HG02840 (cell line): ENCODE data around the gene DNAJC13.
"Not testable (repeated sequence)": the region's sequence is repeated elsewhere in the genome, so short reads cannot be mapped to it uniquely, and the experiment has no call there.

Experiments used
- ATAC-seq: cut with Tn5 transposase; IDR thresholded peaks from one replicate; pipeline ENCODE4 v1.9.1; 2021; ENCODE audit warnings: mild to moderate bottlenecking, moderate library complexity, moderate number of reproducible peaks; ENCODE audit not compliant: unreplicated experiment, low FRiP score

The DNAJC13 gene

DNA sequence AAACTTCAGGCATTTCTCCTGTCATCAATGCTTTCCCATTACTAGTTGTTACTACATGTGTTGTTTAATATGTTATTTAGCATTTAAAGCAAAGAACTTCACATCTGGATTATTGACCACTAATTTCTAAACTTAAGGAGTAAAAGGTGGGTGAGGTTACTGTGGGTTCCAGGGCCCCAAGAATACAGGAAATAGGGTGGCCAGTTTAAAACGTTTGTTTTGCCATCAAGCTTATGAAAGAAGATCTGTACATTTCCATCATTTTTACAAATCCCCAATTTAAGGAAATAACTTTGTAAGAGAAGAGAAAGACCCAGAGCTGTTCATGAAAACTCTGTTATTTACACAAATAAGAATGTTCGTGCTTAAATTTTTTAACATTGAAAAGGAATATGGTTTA, 125.3 kb downstream of the DNAJC13 start:
- no peak for ATAC-seq

DNA sequence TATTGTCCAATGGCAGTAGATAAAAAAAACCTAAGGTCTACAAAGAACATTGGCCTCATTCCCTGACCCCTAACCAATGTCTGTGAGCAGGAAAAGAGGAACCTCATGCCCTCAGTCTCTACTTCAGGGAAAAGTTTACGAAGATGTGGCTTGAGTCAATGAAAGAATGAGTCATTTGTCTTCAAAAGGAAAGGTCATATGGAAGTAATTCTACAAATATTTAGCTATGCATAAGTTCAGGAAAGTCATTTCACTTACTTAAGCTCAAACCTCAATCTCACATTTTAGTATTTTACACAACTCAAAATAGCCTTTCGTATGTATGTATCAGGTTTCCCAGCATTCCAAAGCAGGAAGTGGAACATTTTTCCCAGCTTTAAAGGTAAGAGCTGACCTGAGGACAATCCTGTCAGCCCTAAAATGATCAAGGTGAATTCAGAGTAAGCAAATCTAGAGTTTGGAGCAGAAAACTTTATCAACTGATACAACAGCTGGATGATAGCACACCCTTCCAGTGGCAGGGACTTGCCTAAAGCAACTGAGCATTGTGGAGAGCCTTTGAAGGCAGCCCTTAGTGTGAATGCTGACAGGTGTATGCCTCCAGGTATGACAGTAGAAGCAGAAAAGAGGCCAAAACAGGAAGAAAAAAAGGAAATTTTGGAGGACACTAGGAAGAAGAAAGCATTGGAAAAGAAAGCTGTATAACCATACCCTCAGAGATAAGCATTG, 125.9 kb downstream of the DNAJC13 start:
- ATAC-seq: no peak

DNA sequence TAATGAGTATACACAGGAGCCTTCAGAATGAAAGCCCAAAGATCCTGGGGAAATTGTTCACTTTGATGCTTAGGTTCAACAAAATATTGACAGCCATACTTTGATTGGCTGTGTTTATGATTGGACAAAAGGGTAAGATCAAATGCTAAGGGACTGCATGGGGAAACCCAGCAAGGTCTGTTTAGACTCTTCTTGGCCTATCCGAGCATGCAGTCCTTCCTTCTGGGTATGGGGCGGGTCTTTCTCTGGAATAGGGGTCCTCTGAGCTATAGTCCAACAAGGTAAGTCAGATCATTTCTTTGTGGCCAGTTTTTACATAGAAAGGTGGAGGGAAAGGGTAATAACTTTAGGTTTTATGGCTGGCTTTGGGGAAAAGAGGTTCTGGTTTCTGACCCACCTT, 126.8 kb downstream of the DNAJC13 start:
- no peak for ATAC-seq

GRCh38 chr3:132545471-132545870, 128.2 kb downstream of the DNAJC13 start:
- no peak for ATAC-seq

DNA sequence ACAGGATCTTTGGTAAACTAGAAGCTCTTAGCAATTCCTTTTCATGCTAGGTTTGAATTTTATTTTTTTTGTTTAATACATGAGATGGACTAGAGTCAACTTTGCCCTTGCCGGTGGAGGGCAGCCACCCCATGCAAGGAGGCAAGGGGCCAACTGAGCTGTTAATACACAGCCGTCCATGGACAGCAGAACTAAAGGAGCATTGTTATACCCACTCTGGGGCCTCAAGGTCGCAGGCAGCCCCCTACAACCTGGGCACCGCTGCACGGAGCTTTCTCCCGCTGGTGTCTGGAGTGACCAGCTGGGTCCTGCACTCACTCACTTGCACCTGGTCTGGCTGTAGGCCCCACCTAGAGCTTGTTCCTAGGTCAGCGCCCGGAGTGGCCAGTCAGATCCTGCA, 131.9 kb downstream of the DNAJC13 start:
- no peak for ATAC-seq

GRCh38 chr3:132549890-132550578, 132.7 kb downstream of the DNAJC13 start:
- ATAC-seq: peak; percentile 72

DNA sequence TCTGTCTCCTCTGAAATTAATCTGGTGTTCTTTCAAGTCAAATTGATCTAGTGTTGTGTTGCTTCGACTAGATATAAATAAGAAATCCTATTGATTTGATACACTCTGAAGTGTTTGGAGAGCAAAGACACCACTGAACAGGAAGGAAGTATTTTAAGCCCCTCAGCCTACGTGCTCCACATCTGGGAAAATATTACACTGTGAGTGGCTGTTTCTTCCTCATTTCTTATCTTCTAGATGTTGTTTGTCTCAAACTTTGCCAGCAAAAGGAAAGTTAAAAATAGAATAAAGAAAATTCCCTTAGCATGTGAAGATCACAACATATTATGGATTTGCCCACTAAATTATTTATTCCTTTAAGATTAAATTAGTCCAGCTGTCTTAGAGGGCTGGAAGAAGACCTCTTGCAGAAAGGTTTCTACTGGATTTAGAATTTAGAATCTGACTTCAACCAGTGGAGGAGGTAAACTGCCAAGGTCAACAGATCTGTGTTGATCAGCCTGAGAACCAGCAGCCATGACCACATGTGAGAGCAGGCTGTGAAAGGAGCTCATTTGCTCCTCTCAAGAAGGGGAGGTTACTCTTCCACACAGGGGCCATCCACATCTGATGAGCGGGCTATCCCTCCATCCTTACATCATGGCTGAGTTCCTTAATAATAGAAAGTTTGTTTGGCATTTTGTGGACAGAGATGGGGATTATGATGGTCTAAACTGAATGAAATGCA, 133.4 kb downstream of the DNAJC13 start:
- no peak for ATAC-seq

GRCh38 chr3:132553826-132554225, 136.5 kb downstream of the DNAJC13 start:
- no peak for ATAC-seq

DNA sequence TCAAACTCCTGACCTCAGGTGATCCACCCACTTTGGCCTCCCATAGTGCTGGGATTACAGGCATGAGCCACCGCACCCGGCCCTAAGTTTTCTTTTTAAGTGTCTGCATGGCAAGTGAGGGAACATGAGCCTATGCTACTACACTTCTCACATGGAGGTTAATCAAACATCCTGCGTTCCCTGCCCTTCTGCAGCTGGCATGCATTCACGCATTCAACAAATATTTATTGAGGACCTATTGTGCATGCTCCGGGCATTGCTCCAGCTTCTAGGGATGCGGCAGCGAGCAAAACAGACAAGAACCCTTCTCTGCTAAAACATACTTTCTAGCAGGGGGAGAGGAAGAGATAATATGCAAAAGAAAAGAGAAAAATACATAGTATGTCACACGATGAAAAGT, 137.1 kb downstream of the DNAJC13 start:
- ATAC-seq: no peak

- no peak for ATAC-seq
Measured at GRCh38 chr3:132555306-132556035, 138.2 kb downstream of the DNAJC13 start.

DNA sequence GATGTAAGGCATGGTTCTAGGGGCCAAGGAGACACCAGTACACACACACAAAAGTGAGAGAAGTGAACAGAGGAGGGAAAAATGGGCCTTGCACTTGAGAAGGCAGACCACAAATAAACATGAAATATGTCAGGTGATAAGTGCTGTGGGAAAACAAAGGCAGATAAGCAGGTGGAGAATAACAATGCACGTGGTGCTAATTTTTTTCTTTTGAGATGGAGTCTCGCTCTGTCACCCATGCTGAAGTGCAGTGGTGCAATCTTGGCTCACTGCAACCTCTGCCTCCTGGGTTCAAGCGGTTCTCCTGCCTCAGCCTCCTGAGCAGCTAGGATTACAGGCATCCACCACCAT, 138.7 kb downstream of the DNAJC13 start:
- not testable (repeated sequence) for ATAC-seq

DNA sequence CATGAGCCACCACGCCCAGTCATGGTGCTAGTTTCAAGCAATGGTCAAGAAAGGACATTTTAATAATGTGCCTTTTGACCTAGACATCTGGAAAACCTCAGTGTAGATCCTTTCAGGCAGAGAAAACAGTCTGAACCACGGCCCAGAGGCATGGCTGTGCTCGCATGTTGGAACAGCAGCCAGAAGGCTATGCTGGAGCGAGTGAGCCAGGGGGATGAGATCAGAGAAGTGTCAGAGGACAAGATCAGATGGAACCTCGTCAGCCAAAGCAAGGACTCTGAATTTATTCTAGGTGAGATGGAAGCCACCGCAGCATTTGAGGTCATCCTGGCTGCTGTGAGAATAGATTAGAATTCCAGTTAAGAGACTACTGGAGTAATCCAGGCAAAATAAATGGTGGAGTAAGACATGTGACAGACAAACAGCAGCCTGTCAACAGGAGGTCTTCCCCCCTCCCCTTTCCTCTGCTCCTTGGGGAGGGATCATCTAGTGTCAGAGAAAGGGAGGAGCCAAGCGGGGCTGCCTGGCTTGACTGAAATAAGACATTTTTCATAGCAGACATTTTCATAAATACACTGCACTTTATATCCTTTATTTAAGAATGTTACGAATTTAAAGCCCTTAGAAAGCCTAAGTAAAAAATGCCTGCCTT, 139.3 kb downstream of the DNAJC13 start:
- ATAC-seq: no peak

DNA sequence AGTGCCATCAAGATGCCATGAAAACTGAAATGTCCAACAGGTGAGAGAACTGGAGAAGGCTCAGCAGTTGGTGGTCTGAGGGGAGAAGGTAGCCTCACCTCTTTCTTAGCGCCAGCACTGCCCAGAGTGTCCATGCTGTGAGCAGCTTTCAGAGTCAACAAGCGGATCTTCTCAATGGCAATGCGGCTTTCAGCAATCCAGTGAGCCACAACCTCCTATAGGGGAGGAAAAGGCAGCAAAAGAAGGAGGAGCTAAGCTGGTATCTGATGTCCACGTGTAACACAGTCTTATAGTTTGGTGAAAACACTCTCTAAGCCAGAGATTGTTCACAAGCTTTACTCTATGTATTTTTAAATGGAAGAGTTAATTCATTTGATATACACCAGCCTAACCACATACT, 143.7 kb downstream of the DNAJC13 start:
- no peak for ATAC-seq

- ATAC-seq: no peak
Measured at GRCh38 chr3:132563420-132564069, 146.2 kb downstream of the DNAJC13 start.

DNA sequence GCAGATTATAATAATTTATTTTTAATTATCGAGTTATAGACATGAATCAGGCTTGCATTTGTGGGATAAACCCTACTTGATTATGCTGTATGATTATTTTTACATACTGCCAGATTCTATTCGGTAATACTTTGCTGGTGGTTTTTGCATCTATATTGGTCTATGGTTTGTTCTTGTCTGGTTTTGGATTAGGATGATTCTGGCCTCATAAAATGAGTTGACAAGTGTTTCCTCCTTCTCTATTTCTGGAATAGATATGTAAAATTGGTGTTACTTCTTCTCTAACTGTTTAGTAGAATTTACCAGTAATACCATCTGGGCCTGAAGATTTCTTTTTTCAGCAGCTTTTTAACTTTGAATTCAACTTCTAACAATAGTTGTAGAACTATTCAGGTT, 146.8 kb downstream of the DNAJC13 start:
- no peak for ATAC-seq

DNA sequence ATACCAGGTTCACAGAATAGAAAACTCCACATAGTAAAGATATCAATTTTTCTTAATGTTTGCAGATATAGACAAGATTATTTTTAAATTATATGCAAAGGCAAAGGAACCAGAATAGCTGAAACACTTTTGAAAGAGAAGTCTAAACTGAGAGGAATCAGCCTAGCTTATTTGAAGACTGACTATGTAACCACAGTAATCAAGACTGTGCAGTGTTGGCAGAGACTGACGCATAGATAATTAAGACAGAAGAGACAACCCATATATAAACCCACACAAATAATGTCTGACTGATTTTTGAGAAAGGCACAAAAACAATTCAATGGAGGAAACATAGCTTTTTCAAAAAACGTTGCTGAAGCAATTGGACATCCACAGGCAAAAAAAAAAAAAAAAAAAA, 151.1 kb downstream of the DNAJC13 start:
- no peak for ATAC-seq

- no peak for ATAC-seq
Measured at GRCh38 chr3:132569153-132569552, 151.9 kb downstream of the DNAJC13 start.

DNA sequence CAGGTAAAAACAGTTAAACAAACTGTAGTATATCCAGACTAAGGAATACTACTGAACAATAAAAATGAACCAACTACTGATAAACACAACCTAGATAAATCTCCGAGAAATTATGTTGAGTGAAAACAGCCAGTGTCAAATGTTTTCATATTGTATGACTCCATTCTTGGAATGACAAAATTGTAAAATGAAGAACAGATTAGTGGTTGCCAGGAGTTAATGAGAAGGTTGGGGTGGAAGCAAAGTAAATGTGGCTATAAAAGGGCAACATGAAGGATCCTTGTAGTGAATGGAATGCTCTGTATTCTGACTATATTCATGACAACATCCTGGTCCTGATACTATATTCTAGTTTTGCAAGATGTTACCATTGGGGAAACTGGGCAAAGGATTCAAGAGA, 152.3 kb downstream of the DNAJC13 start:
- ATAC-seq: no peak

DNA sequence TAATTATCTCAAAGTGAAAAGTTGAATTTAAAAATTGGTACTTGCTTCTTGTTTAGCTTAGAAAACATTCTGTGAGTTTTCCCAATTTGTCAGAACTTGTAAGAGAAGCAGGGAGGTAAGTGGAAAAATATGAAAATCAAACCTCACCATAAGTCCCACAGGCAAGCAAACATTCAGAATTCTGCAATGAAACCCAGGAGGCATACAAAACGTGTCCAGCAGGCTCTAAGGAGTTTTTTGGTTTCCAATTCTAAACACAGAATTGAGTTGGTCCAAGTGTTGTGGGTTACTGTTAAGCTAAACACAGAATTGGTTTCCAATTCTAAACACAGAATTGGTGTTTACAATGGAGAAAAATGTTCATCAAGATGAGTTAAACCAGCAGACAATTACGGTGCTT, 152.7 kb downstream of the DNAJC13 start:
- no peak for ATAC-seq

DNA sequence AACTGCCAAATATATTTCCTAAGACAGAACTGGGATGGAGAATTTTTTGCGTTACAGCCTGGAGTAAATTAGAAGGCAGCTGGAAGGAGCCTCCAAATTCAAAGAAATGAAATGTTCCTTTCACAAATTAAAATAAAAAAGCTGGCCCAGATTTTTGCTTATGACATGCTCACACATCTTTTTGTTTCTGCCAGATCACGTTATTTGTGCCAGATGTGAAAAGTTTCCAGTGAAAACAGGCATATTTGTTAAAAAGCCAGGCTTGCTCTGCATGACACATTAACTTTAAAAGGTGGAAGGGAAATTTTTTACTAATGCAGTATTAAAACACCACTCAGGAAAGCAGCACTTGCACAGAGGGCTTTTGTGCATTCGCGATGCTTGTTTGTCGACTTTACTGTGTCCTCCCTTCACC, 156.5 kb downstream of the DNAJC13 start:
- ATAC-seq: no peak
